Superior temporal gyrus (tissue), 1 donor: ENCODE measurements around the gene MROH2B.

ENCODE experiments used
- DNase-seq: peaks from one replicate; pipeline ENCODE4 v3.0.0-alpha.2; 2016; ENCODE audit errors: extremely low spot score

The MROH2B gene

DNA sequence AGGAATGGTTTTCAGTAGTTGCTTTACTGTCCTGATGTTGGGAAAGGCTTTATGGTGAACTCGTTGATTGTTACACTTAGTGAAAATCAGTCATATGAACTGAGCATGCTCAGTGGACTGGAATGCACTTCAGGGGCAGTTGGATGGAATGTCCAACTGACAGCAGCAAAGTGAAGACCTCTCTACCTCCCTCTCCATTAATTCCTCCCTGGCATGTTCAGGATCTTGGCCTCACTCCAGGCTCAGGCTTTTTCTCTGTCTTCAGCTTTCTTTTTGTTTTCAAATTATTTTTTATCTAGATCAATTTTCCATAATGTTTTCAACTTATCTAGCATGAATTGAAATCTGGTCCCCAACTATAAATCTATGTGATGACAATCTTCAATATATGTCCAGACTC lies at the start of gene MROH2B:
TSS of gene MROH2B (minus strand) at position 101 of the 400 bp plus-strand sequence. CDS start 490 bp downstream, outside the sequence.
- DNase-seq: no peak

DNA sequence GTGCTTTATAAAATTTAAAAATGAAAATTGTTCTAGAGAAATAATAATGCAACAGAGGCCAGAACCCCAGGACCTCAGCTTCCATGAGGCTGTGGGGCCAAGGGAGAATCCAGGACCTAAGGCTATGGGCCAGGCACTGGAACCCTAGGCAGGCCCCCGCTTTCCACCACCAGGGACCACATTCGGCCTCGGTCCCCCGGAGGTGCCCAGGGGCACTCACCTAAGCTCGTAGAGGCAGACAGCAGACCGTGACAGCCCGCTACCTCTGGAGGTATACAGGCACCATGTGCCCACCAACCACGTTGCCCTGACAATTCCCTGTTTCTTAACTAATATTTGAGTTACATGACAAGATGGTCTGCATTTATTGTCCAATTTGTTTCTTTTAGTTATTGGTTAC lies 49.5 kb upstream of the MROH2B start:
- no peak for DNase-seq

DNA sequence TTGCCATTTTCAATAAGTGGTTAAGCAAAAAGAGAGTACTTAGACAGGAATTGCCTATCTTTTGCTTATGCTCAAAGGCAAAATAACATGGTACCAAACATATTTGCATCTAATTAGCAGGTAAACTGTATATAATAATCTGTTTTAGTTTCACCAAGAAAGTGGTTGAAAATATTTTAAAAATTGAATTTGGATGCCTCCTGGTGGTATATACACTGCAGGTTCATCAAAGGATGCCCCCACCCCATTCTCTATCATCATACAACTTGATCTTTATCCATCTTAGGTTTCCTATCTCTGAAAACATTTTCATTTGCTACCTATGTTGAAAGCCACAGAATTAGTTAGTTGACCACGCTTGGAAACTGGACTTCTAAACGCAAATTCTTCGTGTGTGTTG lies 47.0 kb upstream of the MROH2B start:
- DNase-seq: no peak

DNA sequence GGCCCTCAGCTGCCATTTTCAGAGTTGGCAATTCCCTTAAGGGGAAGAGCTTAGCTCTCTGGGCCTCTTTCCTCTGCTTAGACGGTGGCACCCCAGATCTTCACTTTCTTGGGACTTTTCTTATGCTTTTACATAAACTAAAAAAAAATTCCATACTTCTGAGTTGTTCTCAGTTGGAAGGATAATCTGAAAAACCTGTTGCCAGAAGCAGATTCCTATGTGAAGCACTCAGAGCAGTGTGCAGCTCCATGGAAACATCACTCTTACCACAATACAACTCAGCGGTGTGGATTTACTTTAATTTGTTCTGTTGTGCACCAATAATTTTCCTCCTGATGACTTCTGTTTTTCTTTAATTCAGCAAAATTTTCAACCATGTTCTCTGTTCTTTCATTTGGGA lies 44.1 kb upstream of the MROH2B start:
- no peak for DNase-seq

DNA sequence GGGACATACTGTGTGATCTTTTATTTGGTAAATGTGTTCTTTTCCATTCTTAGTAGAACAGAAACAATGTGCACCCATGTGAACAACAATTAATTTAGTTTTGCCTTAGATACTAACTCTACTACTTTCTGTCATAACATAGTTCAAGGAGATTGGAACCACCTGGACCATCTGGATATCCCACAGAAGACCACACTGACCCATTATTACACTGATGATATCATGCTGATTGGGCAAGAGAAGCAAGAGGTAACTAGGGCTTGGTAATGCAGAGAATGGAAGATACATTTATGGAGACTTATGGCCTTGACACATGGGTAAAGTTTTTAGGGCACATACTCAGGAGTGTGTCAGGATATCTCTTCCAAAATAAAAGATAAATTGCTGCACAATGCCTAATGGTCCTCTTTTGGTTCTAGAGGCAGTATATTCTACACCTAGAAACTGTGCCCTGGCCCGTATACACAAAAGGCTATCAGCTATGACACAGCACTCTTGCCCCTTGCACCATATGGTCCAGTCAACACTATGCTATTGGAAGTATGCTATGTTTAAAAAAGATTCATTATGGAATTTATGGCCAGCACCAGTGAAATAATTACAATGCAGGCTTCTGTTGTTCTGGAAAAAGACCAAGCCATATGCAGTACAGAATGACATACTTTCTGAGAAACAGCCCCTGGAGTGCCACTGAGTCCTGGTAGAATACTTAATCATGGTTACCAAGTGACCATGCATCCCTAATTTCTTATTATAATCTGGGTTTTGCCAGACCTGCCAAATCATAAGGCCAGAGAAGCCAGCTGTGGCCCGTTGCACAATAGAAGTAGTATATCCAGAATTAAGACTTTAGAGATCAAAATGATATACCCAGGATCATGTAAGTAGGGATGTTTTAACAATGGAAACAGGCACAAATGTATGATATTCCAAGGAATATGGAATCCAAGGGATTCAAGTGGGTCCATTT lies 41.6 kb upstream of the MROH2B start:
- no peak for DNase-seq

DNA sequence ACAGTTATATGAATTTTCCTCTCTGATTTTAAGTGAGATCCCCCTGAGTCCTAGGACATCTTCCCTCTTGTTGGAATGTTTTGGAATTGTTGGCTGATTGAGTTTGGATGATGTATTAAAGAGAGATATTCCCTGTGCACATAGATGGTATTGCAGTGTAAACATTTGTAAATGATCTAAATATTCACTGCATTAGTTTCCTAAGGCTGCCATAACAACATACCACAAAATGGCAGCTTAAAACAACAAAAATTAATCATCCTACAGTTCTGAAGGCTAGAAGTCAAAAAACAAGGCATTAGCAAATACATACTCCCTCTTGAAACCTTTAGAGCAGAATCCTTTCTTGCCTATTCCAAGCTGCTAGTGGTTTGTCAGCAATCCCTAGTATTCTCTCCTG lies 38.0 kb upstream of the MROH2B start:
- no peak for DNase-seq

DNA sequence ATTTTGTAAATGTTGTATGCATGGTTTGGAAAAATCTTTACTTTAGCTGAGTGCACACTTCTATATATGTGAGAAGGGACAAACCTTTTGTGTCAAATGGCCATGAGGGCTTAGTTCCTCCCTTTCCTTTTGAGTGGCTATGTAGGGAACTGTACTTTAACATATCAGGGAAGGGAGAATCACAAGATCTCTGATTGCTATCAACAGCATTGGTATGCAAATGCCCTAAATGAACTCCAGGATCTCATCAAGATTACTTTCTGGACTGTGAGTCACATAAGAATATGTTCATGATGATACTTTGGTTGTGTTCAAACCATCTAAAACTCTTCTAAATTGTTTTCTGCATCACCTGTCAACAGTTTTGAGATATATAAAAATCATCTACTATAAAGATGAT lies 31.2 kb upstream of the MROH2B start:
- DNase-seq: no peak

DNA sequence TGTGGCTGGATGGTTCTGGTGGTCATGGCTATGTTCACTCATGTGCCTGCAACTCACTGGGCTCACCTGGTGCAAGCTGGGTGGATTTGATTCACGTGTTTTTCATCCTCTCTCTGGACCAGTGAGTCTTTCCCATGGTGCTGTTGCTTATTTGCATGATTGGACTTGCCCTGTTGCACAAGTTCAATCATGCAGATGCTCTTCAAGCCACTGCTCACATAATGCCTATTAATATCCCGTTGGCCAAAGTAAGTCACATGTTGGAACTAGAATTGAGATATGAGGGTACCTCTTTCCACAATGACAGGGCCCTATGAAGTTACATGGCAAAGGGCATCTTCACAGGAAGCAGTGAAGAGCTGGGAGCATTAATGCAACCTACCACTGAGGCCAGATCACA lies 26.5 kb upstream of the MROH2B start:
- no peak for DNase-seq

DNA sequence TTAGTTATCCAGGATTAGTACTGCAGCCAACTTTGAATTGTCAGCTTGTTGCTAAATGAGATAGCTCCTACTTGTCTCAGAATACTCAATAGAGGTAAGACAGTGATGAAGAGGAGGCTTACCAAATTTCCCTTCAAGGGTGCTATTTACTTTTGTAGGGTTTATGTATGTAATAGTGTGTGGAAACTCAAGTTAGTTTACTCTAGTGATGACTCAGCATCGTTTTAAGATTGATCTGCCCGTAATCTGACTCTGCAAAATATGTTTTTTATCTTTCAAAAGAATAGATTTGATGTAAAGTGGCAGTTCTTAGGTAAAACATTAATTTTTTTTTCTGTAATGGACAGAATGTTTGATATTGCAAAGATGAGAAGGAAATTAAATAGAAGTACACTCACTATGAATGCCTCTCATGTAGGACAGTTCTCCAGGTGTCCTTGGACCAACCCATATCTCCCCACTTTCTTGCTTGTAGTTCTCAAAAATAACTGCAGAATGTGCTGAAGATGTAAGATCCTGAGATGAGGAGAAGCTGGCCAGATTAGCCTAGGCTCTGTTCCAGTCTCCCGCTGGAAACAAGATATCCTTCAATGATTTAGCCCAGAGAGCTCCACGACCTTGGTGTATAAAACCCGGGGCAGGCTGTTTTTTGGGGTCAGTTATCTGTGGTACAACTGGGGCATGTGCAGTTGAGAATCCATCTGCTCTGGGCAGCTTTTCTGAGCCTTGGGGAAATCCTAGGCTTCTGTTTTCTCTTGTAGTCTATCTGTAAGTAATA lies 24.4 kb upstream of the MROH2B start:
- no peak for DNase-seq

DNA sequence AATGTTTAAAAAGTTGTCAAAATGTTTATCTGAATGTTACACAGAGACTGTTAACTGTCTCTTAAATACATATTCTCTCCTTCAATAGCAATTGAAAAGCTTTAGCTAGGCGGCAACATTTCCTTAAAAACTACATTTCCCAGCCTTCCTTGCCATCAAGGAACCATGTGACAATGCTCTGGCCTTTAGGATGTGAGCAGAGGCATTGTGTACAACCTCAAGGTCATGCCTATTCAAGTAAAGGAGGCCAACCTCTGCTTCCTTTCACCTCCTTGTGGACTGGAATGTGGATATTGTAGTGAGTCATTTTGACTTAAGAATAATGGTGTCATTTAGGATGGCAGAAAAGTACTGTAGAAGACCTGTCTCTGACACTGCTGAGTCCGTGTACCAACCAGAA lies 23.7 kb upstream of the MROH2B start:
- DNase-seq: no peak

DNA sequence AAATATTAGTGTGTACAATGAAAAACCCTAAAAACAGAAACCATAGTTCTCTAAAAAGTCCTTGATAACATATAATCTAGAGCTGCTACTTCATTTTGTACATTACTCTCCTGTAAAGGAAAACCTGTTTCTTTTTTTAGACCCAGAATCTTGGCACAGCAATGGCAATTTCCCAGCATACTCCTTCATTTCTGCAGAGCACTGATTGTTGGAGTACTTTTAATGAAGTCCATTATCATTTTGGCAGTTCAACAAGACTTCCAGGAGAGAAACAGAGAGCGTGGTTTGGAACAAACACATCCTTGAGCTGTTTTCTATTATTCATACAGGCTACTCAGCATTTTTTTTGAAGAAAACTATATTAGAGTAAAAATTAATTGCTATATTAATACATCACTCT lies 22.7 kb upstream of the MROH2B start:
- no peak for DNase-seq

DNA sequence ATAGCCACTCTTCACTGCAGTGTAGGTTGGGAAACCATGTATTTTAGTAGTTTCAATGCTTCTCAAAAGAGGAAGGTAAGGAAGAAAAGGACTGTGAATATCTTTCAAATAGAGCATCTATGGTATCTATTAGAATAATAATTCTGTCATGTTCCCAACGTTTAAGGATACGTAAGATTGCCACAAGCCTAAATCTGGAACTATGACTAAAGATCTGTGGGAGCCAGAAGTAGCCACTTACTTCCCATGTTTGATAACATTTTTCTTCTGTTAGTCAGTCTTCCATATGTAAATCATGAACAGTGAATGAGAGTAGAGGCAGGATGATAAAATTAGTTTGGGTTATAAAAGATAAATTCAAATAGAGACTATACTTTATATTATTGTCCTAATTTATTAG lies 16.3 kb upstream of the MROH2B start:
- DNase-seq: no peak

DNA sequence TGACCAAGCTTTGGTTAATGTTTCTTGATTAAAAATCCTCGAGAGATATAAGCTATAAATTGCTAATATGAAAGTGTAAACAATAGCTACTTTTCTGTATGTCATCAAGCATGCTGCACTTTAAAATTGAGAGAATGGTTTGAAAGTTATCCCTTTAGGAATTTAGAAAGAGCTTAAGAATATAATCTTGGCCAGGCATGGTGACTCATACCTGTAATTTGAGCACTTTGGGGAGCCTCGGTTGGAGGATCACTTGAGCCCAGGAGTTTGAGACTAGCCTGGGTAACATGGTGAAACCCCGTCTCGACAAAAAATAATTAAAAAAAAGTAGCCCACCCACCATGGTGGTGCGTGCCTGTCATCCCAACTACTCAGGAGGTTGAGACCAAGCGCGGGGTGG lies 12.2 kb upstream of the MROH2B start:
- no peak for DNase-seq

DNA sequence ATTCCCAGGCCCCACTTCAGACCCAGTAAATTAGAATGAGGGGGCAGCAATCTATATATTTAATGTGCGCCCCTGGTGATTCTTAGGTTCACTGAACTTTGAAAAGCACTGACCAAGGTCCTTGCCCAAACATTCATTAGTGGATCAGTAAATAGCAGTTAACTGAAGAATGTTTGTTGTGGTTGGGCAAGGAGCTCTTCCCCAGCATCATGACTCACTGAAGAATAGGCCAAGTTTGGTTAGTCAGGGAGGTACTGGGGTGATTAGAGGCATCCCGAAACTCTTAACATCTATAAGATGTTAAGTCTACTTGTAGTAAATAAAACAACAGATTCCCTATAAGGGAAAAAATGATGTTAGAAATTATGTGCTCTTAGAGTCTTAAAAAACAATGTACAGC lies 833 bp upstream of the MROH2B start:
- DNase-seq: no peak

DNA sequence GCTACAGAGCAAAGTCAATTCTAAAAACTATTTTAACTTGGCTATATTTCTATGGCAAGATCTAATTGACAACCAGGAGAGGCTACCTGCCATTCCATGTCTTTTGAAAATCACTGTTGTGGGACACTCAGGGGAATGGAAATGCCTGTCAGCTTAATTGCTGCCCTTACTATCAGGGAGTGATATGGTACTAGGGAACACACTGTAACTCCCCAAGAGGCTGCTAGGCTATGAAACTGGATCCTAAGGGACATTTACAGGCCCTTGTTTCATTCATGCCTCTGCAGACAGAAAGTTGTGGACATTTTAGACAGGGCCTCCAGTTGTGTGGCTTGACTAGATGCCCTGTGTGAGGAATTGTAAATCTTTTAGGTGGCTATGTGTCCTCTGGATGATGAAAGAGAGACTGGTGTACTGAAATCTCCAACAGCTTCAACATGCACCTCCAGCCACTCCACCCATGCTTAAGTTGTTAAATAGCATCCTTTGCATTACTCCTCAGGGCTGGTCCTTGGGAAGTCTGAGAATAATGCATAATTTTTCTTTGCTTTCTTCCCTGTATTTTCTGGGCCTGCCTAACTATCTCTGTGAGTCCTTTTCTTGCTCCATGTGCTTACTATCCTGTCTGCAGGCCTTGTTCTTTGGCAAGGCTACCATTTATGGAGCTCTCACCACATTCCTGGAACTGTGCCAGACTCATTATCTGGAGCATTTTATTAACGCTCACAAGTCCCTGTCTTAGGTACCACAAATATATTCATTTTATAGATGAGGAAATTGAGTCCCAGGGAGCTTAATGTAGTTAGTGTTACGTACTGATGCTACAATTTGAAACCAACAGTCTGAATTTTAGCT lies 3.2 kb downstream of the MROH2B start:
- DNase-seq: no peak

DNA sequence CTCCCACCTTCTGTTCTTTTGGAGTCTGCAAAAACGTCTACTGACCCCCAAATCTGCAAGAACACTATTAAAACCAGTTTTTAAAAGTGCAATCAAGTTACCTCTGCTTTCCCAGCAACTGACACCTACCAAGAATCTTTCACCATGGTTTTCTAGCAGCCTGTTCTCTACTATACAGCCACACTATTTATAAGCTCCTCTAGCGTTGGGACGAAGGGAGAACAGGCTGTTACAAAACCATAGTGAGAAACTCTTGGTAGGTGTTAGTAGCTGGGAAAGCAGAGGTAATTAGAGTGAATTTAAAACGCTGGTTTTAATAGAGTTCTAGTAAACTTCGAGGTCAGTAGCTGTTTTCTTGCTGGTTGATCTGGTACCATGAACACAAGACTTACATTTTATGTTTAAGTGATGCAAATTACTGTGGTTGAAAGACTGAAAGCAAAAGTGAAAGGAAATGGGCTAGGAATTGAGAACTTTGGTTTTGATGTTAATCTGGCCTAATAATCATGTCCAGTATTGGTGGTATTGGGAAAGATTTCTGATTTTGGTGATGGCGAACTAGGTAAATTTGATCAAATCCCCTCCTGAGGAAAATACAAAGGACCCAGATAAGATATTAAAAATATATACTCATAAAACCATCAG lies 5.3 kb downstream of the MROH2B start:
- DNase-seq: no peak

DNA sequence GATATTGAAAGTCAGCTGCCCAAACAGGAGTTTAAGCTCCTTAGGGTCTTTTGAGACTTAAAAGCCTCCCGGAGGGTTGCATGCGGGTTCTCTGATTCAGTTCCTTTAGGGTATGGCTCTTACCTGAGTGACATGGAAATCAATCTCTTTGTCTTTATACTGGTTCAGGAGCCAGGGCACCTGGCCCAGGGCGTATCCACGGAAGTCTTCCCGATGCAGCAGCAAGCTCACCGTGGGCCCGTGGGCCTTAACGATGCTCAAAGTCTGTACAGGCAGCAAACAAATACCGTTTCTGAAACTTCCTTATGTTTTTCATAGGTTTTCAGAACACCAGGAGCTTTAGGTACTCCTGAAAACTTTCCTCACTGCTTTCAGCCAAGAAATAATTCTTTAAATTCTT lies 13.2 kb downstream of the MROH2B start:
- no peak for DNase-seq

DNA sequence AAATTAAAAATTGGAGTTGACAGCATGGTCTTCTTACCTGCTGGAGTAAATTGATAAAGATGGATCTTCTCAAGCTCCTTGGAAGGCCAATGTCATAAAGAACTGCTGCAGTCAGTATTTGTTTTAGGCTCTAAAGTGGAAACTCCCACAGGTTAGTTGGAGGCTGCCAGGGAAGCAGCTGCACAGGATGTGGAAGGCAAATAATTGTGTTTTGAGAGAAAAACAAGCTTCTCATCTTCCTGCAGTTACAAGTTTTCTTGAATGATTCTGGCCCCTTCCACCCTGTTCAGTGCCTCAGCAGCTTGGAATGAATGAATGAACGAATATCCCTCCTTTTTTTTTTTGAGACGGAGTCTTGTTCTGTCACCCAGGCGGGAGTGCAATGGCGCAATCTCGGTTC lies 13.9 kb downstream of the MROH2B start:
- DNase-seq: no peak

DNA sequence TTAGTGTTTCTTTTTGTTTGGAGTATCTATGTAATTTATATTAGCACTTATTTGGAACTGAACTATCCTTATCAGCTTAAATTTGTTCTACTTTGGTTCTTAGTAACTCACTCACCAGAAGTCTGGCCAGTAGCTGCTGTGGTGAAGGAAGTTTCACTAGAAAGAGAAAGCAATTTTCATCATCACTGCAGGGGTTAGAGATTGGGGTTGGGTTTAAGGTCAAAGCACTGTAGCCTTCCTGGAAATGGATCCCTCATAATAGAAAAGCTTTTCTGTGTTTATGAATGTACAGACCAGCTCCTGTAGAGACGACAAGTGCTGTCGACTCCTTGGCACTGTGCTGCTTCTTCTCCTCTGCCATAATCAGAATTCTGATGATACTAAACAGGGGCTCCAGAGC lies 22.2 kb downstream of the MROH2B start:
- DNase-seq: no peak

DNA sequence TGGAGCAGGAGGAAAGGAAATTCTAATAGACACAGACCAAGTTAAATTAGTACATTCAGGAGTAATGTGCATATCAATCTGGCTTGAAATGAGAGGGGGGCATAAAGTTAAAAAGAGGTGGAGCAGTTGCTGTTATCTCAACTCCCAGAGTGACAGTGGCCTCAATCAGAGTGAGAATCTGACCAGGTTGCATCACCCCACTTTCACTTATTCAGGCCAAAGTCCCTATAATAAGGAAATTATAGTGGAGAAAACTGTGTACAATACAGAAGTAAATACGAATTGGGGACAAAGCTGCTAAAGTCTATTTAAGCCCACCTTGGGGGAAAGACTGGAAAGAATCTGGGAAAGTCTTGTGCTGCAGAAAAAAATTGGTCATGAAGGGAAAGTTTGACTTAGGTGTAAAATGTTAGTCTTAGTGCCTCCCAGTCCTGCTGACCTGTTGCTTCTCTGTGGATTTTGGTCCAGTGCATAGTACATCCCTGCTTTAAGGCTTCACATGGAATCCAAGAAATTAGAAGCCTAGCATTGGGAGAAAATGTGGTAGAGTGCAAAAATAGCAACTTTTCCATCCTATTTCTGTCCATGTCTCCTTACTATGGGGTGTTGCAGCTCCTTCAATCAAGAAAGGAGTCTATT lies 27.9 kb downstream of the MROH2B start:
- no peak for DNase-seq

DNA sequence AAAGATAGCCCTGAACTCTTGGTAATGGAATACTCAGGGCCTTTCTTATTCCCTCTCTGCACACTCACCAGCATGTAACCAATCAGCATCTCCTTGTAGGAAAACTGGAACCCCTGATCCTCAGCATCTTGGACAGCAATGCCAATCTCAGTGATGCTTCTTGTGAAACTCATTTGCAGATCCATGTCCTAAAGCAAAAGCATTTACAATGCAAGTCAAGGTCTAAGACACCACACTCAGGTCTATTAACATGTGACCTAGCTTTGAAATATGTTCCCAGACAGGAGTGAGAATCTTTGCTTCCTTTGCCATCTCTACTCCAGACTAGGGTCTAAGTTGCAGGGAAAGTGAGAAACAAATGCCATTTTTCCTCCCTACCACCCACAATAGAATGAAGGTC lies 38.2 kb downstream of the MROH2B start:
- DNase-seq: no peak
